CD14-positive monocyte (primary cell): ENCODE data around the gene PDXDC1. TPM values are rescaled to one million over a fixed set of nuclear protein-coding genes. Genes with fewer than 3 reads are reported as not detected.
A peak's percentile ranks its signal among the peaks of the same experiment; 100 is the strongest.

ENCODE experiments used
- DNase-seq, 3 donors: peaks; one replicate each; pipeline ENCODE4 v3.0.0-alpha.2; 2011 to 2022
- H2AFZ ChIP-seq: 2 replicates; pipeline ENCODE4 v1.6.0; 2012; ENCODE audit warnings: mild to moderate bottlenecking, low read depth, low read length, inconsistent platforms; ENCODE audit not compliant: insufficient read depth, poor library complexity, severe bottlenecking
- H3K27ac ChIP-seq, 2 donors: 1 replicate in 1 of 2; 2 replicates in 1 of 2; pipeline ENCODE4 v1.5.1; 2012 to 2013; ENCODE audit warnings: low read length in 2 of 2, control low read depth in 1 of 2, inconsistent platforms in 1 of 2, low read depth in 1 of 2, mild to moderate bottlenecking in 1 of 2
- H3K27me3 ChIP-seq, 2 donors: one replicate each; pipeline versions ENCODE4 v1.6.0 to v1.6.1; 2011 to 2013; ENCODE audit warnings: low read length in 2 of 2; ENCODE audit not compliant: control insufficient read depth in 2 of 2, insufficient read depth in 2 of 2
- H3K36me3 ChIP-seq, 2 donors: replicated peaks in 1 of 2; 1 replicate in 1 of 2; 2 replicates in 1 of 2; pipeline versions ENCODE4 v1.5.1 to v1.6.1; 2012 to 2013; ENCODE audit warnings: low read length in 2 of 2, control low read depth in 1 of 2, inconsistent platforms in 1 of 2, mild to moderate bottlenecking in 1 of 2; ENCODE audit not compliant: insufficient read depth in 2 of 2, control insufficient read depth in 1 of 2
- H3K4me1 ChIP-seq, 2 donors: 1 replicate in 1 of 2; 2 replicates in 1 of 2; pipeline versions ENCODE4 v1.5.1 to v1.6.1; 2012 to 2013; ENCODE audit warnings: low read length in 2 of 2, control low read depth in 1 of 2, inconsistent platforms in 1 of 2, mild to moderate bottlenecking in 1 of 2, moderate library complexity in 1 of 2; ENCODE audit not compliant: insufficient read depth in 2 of 2, control insufficient read depth in 1 of 2
- H3K4me2 ChIP-seq: replicated peaks from 2 replicates; pipeline ENCODE3; 2012; ENCODE audit warnings: low read length, moderate library complexity, mild to moderate bottlenecking; ENCODE audit not compliant: poor library complexity, severe bottlenecking; ENCODE audit errors: extremely low read depth
- H3K4me3 ChIP-seq, 3 experiments: fragments of 200-600 bp in 1 of 3; sonication (generic) in 1 of 3; replicated peaks in 1 of 3; 1 replicate in 2 of 3; 2 replicates in 1 of 3; pipeline ENCODE4 v1.5.1; 2011 to 2013; ENCODE audit warnings: low read length in 3 of 3, mild to moderate bottlenecking in 3 of 3, control low read depth in 2 of 3, low read depth in 2 of 3, inconsistent platforms in 1 of 3, moderate library complexity in 1 of 3
- H3K79me2 ChIP-seq: 2 replicates; pipeline ENCODE4 v1.6.0; 2012; ENCODE audit warnings: mild to moderate bottlenecking, control low read depth, inconsistent platforms, low read length, moderate library complexity; ENCODE audit not compliant: insufficient read depth
- H3K9ac ChIP-seq: 2 replicates; pipeline ENCODE4 v1.6.0; 2017; ENCODE audit warnings: low read length, mild to moderate bottlenecking; ENCODE audit not compliant: insufficient read depth, poor library complexity, severe bottlenecking
- H3K9me3 ChIP-seq, 2 donors: replicated peaks in 1 of 2; 1 replicate in 1 of 2; 2 replicates in 1 of 2; pipeline versions ENCODE4 v1.5.1 to v1.6.1; 2012 to 2013; ENCODE audit warnings: low read length in 2 of 2, control low read depth in 1 of 2; ENCODE audit not compliant: control insufficient read depth in 1 of 2, insufficient read depth in 1 of 2
- H4K20me1 ChIP-seq: 2 replicates; pipeline ENCODE4 v1.6.0; 2012; ENCODE audit warnings: mild to moderate bottlenecking, low read length, control low read depth, moderate library complexity; ENCODE audit not compliant: insufficient read depth
- H3K27ac Mint-ChIP-seq, 7 donors: one replicate each; pipeline ENCODE4 v1.8.0; 2020; ENCODE audit warnings: mild to moderate bottlenecking in 7 of 7, mixed read lengths in 7 of 7, moderate library complexity in 6 of 7, inconsistent platforms in 2 of 7
- H3K27me3 Mint-ChIP-seq, 3 donors: one replicate each; pipeline ENCODE4 v1.8.0; 2021 to 2022; ENCODE audit warnings: low read depth in 3 of 3, mild to moderate bottlenecking in 3 of 3, mixed read lengths in 3 of 3, moderate library complexity in 3 of 3, inconsistent platforms in 1 of 3
- H3K36me3 Mint-ChIP-seq, 2 donors: one replicate each; pipeline ENCODE4 v1.8.0; 2020; ENCODE audit warnings: mixed read lengths in 2 of 2, inconsistent platforms in 1 of 2, mild to moderate bottlenecking in 1 of 2
- H3K4me1 Mint-ChIP-seq: one replicate; pipeline ENCODE4 v1.8.0; 2020; ENCODE audit warnings: mild to moderate bottlenecking, mixed read lengths
- H3K4me3 Mint-ChIP-seq, 2 donors: one replicate each; pipeline ENCODE4 v1.8.0; 2020; ENCODE audit warnings: mild to moderate bottlenecking in 2 of 2, mixed read lengths in 2 of 2, moderate library complexity in 1 of 2
- H3K9me3 Mint-ChIP-seq, 7 donors: one replicate each; pipeline ENCODE4 v1.8.0; 2020 to 2022; ENCODE audit warnings: mixed read lengths in 7 of 7, mild to moderate bottlenecking in 6 of 7, moderate library complexity in 6 of 7, inconsistent platforms in 2 of 7
- CTCF ChIP-seq: fragments of 200-600 bp; IDR thresholded peaks from one replicate; pipeline ENCODE4 v1.8.0; 2022; ENCODE audit warnings: antibody characterized with exemption, mild to moderate bottlenecking
- WGBS: methylation state at CpG from one replicate; pipeline ENCODE4 v1.1.5; 2013; ENCODE audit warnings: missing lambda C conversion rate; ENCODE audit not compliant: insufficient coverage; 5-methylcytosine and 5-hydroxymethylcytosine counted together
- intact Hi-C, 2 donors: fragments of 100-400 bp; cut with micrococcal nuclease; formaldehyde crosslinking; loops; one replicate each; pipeline versions ENCODE4 v1.15.0 to v1.15.1; 2023
- polyA plus RNA-seq, 3 donors: library from polyadenylated mRNA; depleted of rRNA in 1 of 3; unstranded in 2 of 3; stranded (reverse) in 1 of 3; fragments of 300-500 nt in 2 of 3; fragments of >200 nt in 1 of 3; fragmentation: Illumina TruSeq in 2 of 3; gene quantifications; 1 replicate in 2 of 3; 2 replicates in 1 of 3; pipeline ENCODE4 v1.2.3, GENCODE V29; 2012 to 2021

The PDXDC1 gene
- polyA plus RNA-seq, 3 donors, result 22.3 to 50.1 (median 36.0) TPM

- Histone ChIP-seq H3K4me2 (peak overlapping the region; percentile 95), H3K27ac (peak overlapping the region in 1 of 2 donors; percentile 70), H3K36me3 (peaks cover 0 to 19% of the 10 kb centered on the region in 2 donors), H2AFZ (peak overlapping the region; percentile 96), H3K4me1 (peaks cover 29 to 30% of the 10 kb centered on the region in 2 donors), H3K9ac (peak overlapping the region; percentile 74), H3K27me3 (no peaks in the 10 kb centered on the region), H3K4me3 (peak overlapping the region; percentile 86 to 97 (median 95)), H4K20me1 (no peaks in the 10 kb centered on the region), H3K9me3 (no peaks in the 10 kb centered on the region), H3K79me2 (peaks cover 29% of the 10 kb centered on the region)
- H3K4me3 Mint-ChIP-seq, result peak overlapping the region; percentile 83 to 94
- peak overlapping the region; percentile 32 to 86 (median 64) for H3K27ac Mint-ChIP-seq
- no peak for TF ChIP-seq CTCF
- peaks cover 0 to 2% (median 0%) of the 10 kb centered on the region in 3 donors for H3K27me3 Mint-ChIP-seq
- intact Hi-C loops, result no loop called here
- peaks cover 15 to 18% of the 10 kb centered on the region in 2 donors for H3K36me3 Mint-ChIP-seq
- 1% methylated on average over 72 of the region's 81 CpGs for WGBS
- peak; percentile 32 to 52 (median 40) for DNase-seq
- H3K9me3 Mint-ChIP-seq, result no peaks in the 10 kb centered on the region
- peaks cover 24% of the 10 kb centered on the region for H3K4me1 Mint-ChIP-seq
Observed at GRCh38 chr16:15055141-15056053, 80.6 kb downstream of the PDXDC1 start.

GRCh38 chr16:15057681-15058417, 83.0 kb downstream of the PDXDC1 start:
- H3K27me3 Mint-ChIP-seq, result peaks cover 0 to 2% (median 0%) of the 10 kb centered on the region in 3 donors
- peaks cover 22 to 28% of the 10 kb centered on the region in 2 donors for H3K4me1 ChIP-seq
- WGBS, result 90% methylated on average over 2 of the region's 7 CpGs
- H3K4me3 Mint-ChIP-seq, result no peak overlapping the region
- H3K4me2 ChIP-seq, result no peak overlapping the region
- H3K9ac ChIP-seq, result no peak overlapping the region
- no peaks in the 10 kb centered on the region for H3K9me3 Mint-ChIP-seq
- H3K4me3 ChIP-seq, result no peak overlapping the region
- peaks cover 27% of the 10 kb centered on the region for H3K79me2 ChIP-seq
- H4K20me1 ChIP-seq, result no peaks in the 10 kb centered on the region
- no peak overlapping the region for H3K27ac ChIP-seq
- H2AFZ ChIP-seq, result no peak overlapping the region
- peaks cover 16% of the 10 kb centered on the region for H3K4me1 Mint-ChIP-seq
- intact Hi-C loops, result no loop called here
- H3K27me3 ChIP-seq, result no peaks in the 10 kb centered on the region
- no peaks in the 10 kb centered on the region for H3K9me3 ChIP-seq
- H3K36me3 Mint-ChIP-seq, result peaks cover 37 to 38% of the 10 kb centered on the region in 2 donors
- no peak overlapping the region for H3K27ac Mint-ChIP-seq
- DNase-seq, result no peak
- peaks cover 21 to 43% of the 10 kb centered on the region in 2 donors for H3K36me3 ChIP-seq
- no peak for TF ChIP-seq CTCF
